ENCODE results near the gene DDR2. TPM values are rescaled to one million over a fixed set of nuclear protein-coding genes. Genes with fewer than 3 reads are reported as not detected.

Gene DDR2
- total RNA-seq, 1 experiment from 2014 or later, result 0.77 TPM

DNA sequence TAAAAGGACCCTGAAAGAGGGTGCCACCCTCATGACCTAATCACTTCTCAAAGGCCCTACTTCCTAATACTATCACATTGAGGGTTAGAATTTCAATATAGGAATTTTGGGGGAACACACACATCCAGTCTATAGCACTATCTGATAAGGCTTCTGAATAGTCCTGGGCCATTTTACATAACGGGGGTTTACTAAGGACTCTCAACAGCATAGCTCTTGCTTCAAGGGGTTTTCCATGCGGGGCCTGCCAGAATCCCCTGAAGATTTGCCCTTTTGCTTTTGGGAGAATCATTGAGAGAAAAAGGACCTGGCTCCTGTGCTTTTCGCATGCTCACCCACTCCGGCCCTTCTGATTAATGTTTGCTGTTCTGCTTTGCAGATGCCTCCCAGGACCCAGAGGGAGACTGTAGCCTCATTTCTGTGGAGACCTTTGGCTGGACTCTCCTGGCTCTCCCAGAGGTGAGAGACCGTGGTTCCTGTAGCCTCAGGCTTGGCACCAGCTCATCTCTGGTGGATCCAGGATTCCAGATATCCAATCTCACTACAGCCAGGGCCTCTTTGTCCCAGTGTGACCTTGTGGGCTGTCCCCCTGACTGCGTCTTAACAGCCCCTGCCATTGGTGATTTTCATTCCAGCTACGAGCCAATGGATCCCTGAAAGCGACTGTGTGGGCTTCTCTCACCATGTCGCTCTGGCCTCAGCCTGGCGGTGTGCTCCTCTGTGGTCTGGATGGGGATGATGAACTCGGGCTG, 72.6 kb downstream of the DDR2 start:
- H3K27me3 ChIP-seq (ENCODE audit: low read length), result no peaks in the 10 kb centered on the region
- CTCF ChIA-PET, result no interaction called here
- POLR2A ChIA-PET (ENCODE audit: unreplicated experiment), result interaction anchor here (0.6 kb wide), 1 partner anchor 1854 kb away, joined by 3 read pairs; no protein-coding TSS in a partner anchor

DNA sequence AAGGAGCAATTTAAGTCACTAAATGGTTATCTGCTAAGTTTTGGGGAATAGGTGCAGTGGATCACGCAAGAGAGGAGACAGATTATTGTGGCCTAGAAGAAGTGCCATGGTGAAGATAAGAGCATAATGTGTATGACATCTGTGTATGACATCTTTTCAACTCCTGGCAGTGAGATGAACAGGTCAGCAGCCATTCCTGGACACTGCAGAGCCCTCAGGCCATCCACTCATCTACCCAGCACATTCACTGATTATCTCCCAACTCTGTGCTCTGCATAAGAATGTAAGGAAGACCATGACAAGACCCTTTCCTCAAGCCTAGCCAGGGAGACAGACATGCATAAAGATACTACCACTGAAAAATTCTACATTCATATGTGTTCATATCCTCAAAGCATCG, 73.7 kb downstream of the DDR2 start:
- Histone ChIP-seq H3K9ac (ENCODE audit: low read length) (no peak overlapping the region), H3K27me3 (ENCODE audit: low read length) (no peaks in the 10 kb centered on the region), H3K27ac (ENCODE audit: low read length) (no peak overlapping the region), H3K79me2 (ENCODE audit: low read length) (no peaks in the 10 kb centered on the region), H3K4me3 (ENCODE audit: low read length) (no peak overlapping the region), H4K20me1 (ENCODE audit: low read length) (no peaks in the 10 kb centered on the region), H2AFZ (ENCODE audit: low read length) (no peak overlapping the region), H3K9me3 (ENCODE audit: low read length) (no peaks in the 10 kb centered on the region), H3F3A (ENCODE audit: low read length, unreplicated experiment) (no peaks in the 10 kb centered on the region), H3K4me2 (ENCODE audit: low read length) (no peak overlapping the region), H3K4me1 (ENCODE audit: insufficient read depth, low read length) (peaks cover 24% of the 10 kb centered on the region), H3K36me3 (ENCODE audit: low read depth, low read length) (no peaks in the 10 kb centered on the region), H3K9me2 (replicated peaks; ENCODE audit: low read length) (no peaks in the 10 kb centered on the region)
- intact Hi-C loops (cut with micrococcal nuclease), result no loop called here
- no peak for DNase-seq
- ChIA-PET CTCF (no interaction called here), POLR2A (ENCODE audit: unreplicated experiment) (no interaction called here)
- TF ChIP-seq EZH2 (IDR thresholded peaks at IDR 0.05; ENCODE audit: low read length, unreplicated experiment) (no peak), EZH2phosphoT487 (IDR thresholded peaks at IDR 0.05; ENCODE audit: borderline replicate concordance, low read length) (no peak)
- TF ChIP-seq, protein P1, sequence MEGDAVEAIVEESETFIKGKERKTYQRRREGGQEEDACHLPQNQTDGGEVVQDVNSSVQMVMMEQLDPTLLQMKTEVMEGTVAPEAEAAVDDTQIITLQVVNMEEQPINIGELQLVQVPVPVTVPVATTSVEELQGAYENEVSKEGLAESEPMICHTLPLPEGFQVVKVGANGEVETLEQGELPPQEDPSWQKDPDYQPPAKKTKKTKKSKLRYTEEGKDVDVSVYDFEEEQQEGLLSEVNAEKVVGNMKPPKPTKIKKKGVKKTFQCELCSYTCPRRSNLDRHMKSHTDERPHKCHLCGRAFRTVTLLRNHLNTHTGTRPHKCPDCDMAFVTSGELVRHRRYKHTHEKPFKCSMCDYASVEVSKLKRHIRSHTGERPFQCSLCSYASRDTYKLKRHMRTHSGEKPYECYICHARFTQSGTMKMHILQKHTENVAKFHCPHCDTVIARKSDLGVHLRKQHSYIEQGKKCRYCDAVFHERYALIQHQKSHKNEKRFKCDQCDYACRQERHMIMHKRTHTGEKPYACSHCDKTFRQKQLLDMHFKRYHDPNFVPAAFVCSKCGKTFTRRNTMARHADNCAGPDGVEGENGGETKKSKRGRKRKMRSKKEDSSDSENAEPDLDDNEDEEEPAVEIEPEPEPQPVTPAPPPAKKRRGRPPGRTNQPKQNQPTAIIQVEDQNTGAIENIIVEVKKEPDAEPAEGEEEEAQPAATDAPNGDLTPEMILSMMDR (conservative IDR thresholded peaks at IDR 0.05; ENCODE audit: low read depth, low read length), result no peak
- no TSS peak for BruUV-seq (replicated peaks)
- ATAC-seq, result no peak

More for the DNA sequence above, 72.6 kb downstream of the DDR2 start:
- H3F3A ChIP-seq (ENCODE audit: low read length, unreplicated experiment), result no peaks in the 10 kb centered on the region
- no peak overlapping the region for H3K27ac ChIP-seq (ENCODE audit: low read length)
- no peaks in the 10 kb centered on the region for H3K36me3 ChIP-seq (ENCODE audit: low read depth, low read length)
- H3K4me1 ChIP-seq (ENCODE audit: insufficient read depth, low read length), result peaks cover 12% of the 10 kb centered on the region
- H2AFZ ChIP-seq (ENCODE audit: low read length), result no peak overlapping the region
- H3K9ac ChIP-seq (ENCODE audit: low read length), result no peak overlapping the region
- no peak overlapping the region for H3K4me3 ChIP-seq (ENCODE audit: low read length)
- BruUV-seq (replicated peaks), result no TSS peak
- H3K9me2 ChIP-seq (replicated peaks; ENCODE audit: low read length), result no peaks in the 10 kb centered on the region
- no peaks in the 10 kb centered on the region for H3K79me2 ChIP-seq (ENCODE audit: low read length)
- intact Hi-C loops (cut with micrococcal nuclease), result no loop called here
- TF ChIP-seq EZH2phosphoT487 (IDR thresholded peaks at IDR 0.05; ENCODE audit: borderline replicate concordance, low read length) (no peak), EZH2 (IDR thresholded peaks at IDR 0.05; ENCODE audit: low read length, unreplicated experiment) (no peak)
- TF ChIP-seq, protein P1 (conservative IDR thresholded peaks at IDR 0.05; ENCODE audit: low read depth, low read length), result no peak
- ATAC-seq (no peak), DNase-seq (no peak)
- H3K9me3 ChIP-seq (ENCODE audit: low read length), result no peaks in the 10 kb centered on the region
- H4K20me1 ChIP-seq (ENCODE audit: low read length), result no peaks in the 10 kb centered on the region
- no peak overlapping the region for H3K4me2 ChIP-seq (ENCODE audit: low read length)

DNA sequence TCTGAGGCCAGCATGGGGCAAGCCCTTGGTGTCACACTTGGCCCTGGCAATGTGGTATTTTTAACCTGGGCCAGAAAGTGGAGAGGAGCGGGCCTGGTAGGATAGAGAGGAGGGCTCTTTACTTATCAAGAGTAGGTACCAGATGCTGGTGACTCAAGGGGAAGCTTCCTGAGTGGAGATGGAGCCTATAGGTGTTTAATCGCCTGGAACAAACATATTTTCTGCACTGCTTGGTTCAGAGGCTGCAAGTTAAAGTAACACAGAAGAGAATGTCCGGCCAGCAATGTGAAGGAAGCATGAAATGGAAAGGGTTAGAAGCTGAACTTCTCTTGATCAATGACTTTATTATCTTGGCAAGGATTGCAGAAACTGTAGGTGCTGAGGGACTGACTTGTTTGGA, 74.3 kb downstream of the DDR2 start:
- Histone ChIP-seq H3F3A (ENCODE audit: low read length, unreplicated experiment) (no peaks in the 10 kb centered on the region), H3K27ac (ENCODE audit: low read length) (no peak overlapping the region), H4K20me1 (ENCODE audit: low read length) (no peaks in the 10 kb centered on the region), H3K4me1 (ENCODE audit: insufficient read depth, low read length) (peaks cover 26% of the 10 kb centered on the region), H3K27me3 (ENCODE audit: low read length) (no peaks in the 10 kb centered on the region), H3K79me2 (ENCODE audit: low read length) (no peaks in the 10 kb centered on the region), H3K9ac (ENCODE audit: low read length) (no peak overlapping the region), H3K4me3 (ENCODE audit: low read length) (no peak overlapping the region), H2AFZ (ENCODE audit: low read length) (no peak overlapping the region), H3K4me2 (ENCODE audit: low read length) (no peak overlapping the region), H3K9me2 (replicated peaks; ENCODE audit: low read length) (no peaks in the 10 kb centered on the region), H3K9me3 (ENCODE audit: low read length) (no peaks in the 10 kb centered on the region), H3K36me3 (ENCODE audit: low read depth, low read length) (no peaks in the 10 kb centered on the region)
- POLR2A ChIA-PET (ENCODE audit: unreplicated experiment), result no interaction called here
- DNase-seq (no peak), ATAC-seq (no peak)
- CTCF ChIA-PET, result no interaction called here
- intact Hi-C loops (cut with micrococcal nuclease), result no loop called here
- TF ChIP-seq, protein P1 (conservative IDR thresholded peaks at IDR 0.05; ENCODE audit: low read depth, low read length), result no peak
- TF ChIP-seq EZH2 (IDR thresholded peaks at IDR 0.05; ENCODE audit: low read length, unreplicated experiment) (no peak), EZH2phosphoT487 (IDR thresholded peaks at IDR 0.05; ENCODE audit: borderline replicate concordance, low read length) (no peak)
- BruUV-seq (replicated peaks), result no TSS peak

All from PC-3 (cell line).